MM.1S (cell line): ENCODE measurements around the gene IGHMBP2.

Experiments used
- DNase-seq: peaks from one replicate; pipeline ENCODE4 v3.0.0-alpha.2; 2015
- H2AFZ ChIP-seq: fragments of 300-600 bp; sonication (generic); 2 replicates; pipeline ENCODE4 v1.6.0; 2016; ENCODE audit warnings: antibody characterized with exemption, low read length
- H3F3A ChIP-seq: fragments of 300-600 bp; sonication (generic); 2 replicates; pipeline ENCODE4 v1.6.1; 2016; ENCODE audit warnings: mild to moderate bottlenecking, antibody characterized with exemption, low read length, moderate library complexity, mixed read lengths; ENCODE audit not compliant: insufficient read depth
- H3K27ac ChIP-seq: fragments of 300-600 bp; sonication (generic); 2 replicates; pipeline ENCODE4 v1.5.1; 2016; ENCODE audit warnings: mild to moderate bottlenecking, low read length
- H3K27me3 ChIP-seq: fragments of 300-600 bp; sonication (generic); replicated peaks from 2 replicates; pipeline ENCODE4 v1.6.0; 2016; ENCODE audit warnings: low read length; ENCODE audit not compliant: insufficient read depth
- H3K36me3 ChIP-seq: fragments of 300-600 bp; sonication (generic); replicated peaks from 2 replicates; pipeline ENCODE4 v1.6.1; 2016; ENCODE audit warnings: mild to moderate bottlenecking, low read length, mixed read lengths; ENCODE audit not compliant: insufficient read depth
- H3K4me1 ChIP-seq: fragments of 300-600 bp; sonication (generic); 2 replicates; pipeline ENCODE4 v1.6.1; 2016; ENCODE audit warnings: low read length, mixed read lengths
- H3K4me2 ChIP-seq: fragments of 300-600 bp; sonication (generic); 2 replicates; pipeline ENCODE4 v1.6.0; 2016; ENCODE audit warnings: low read depth, low read length
- H3K4me3 ChIP-seq: fragments of 300-600 bp; sonication (generic); 2 replicates; pipeline ENCODE4 v1.5.1; 2016; ENCODE audit warnings: low read length, mixed read lengths
- H3K79me2 ChIP-seq: fragments of 300-600 bp; sonication (generic); 2 replicates; pipeline ENCODE4 v1.6.1; 2016; ENCODE audit warnings: mixed run types, low read length, mixed read lengths
- H3K9ac ChIP-seq: fragments of 300-600 bp; sonication (generic); 2 replicates; pipeline ENCODE4 v1.6.1; 2016; ENCODE audit warnings: low read length, mixed read lengths
- H3K9me2 ChIP-seq: fragments of 300-600 bp; sonication (generic); replicated peaks from 2 replicates; pipeline ENCODE4 v1.6.1; 2016; ENCODE audit warnings: mild to moderate bottlenecking, low read length, mixed read lengths; ENCODE audit not compliant: insufficient read depth
- H3K9me3 ChIP-seq: fragments of 300-600 bp; sonication (generic); replicated peaks from 2 replicates; pipeline ENCODE4 v1.6.1; 2016; ENCODE audit warnings: mild to moderate bottlenecking, low read length, mixed read lengths; ENCODE audit not compliant: insufficient read depth
- H4K20me1 ChIP-seq: fragments of 300-600 bp; sonication (generic); 2 replicates; pipeline ENCODE4 v1.6.1; 2016; ENCODE audit warnings: mild to moderate bottlenecking, low read length, moderate library complexity, mixed read lengths; ENCODE audit not compliant: insufficient read depth
- EZH2 ChIP-seq: fragments of 300-600 bp; sonication (generic); optimal IDR thresholded peaks from 2 replicates; pipeline ENCODE3; 2017; ENCODE audit warnings: low read depth, mild to moderate bottlenecking, antibody characterized with exemption, low read length, mixed read lengths
- EZH2phosphoT487 ChIP-seq: fragments of 300-600 bp; sonication (generic); IDR thresholded peaks from 2 replicates; pipeline ENCODE4 v1.6.1; 2018; ENCODE audit warnings: antibody characterized with exemption, low read length
- TF ChIP-seq, protein P1 (sequence below): fragments of 300-600 bp; sonication (generic); IDR thresholded peaks from 2 replicates; pipeline ENCODE4 v1.5.1; 2016; ENCODE audit warnings: antibody characterized with exemption, low read length, mixed read lengths

The IGHMBP2 gene

DNA sequence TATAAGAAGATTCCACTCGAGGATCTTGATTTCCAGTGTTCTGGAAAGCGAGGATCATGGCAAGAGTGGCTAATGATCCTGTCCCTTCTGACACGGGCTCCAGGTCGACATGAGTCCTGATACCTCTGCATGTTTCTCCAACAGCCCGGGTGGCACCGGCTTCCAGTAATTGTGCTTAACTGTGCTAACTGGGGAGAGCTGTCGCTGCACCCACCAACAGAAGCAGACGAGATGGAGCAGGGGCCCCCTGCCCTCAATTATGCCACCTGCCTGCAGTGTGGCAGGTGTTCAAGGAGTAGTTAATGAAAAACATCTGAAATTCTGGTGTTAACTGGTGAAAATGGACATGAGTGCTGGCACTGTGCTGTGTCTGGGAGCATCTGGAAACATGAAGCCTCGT lies 6.2 kb upstream of the IGHMBP2 start:
- no peak overlapping the region for H2AFZ ChIP-seq
- H4K20me1 ChIP-seq, result no peaks in the 10 kb centered on the region
- no peaks in the 10 kb centered on the region for H3F3A ChIP-seq
- no peaks in the 10 kb centered on the region for H3K27me3 ChIP-seq
- H3K9ac ChIP-seq, result no peak overlapping the region
- no peaks in the 10 kb centered on the region for H3K9me2 ChIP-seq
- H3K79me2 ChIP-seq, result peaks cover 28% of the 10 kb centered on the region
- no peaks in the 10 kb centered on the region; the same call in 1 of the 2 replicates for H3K36me3 ChIP-seq
- peaks cover under 1% of the 10 kb centered on the region for H3K4me1 ChIP-seq
- no peaks in the 10 kb centered on the region for H3K9me3 ChIP-seq
- no peak overlapping the region for H3K27ac ChIP-seq
- H3K4me2 ChIP-seq, result no peak overlapping the region
- no peak for DNase-seq
- TF ChIP-seq EZH2 (no peak), EZH2phosphoT487 (no peak)
- TF ChIP-seq, protein P1, sequence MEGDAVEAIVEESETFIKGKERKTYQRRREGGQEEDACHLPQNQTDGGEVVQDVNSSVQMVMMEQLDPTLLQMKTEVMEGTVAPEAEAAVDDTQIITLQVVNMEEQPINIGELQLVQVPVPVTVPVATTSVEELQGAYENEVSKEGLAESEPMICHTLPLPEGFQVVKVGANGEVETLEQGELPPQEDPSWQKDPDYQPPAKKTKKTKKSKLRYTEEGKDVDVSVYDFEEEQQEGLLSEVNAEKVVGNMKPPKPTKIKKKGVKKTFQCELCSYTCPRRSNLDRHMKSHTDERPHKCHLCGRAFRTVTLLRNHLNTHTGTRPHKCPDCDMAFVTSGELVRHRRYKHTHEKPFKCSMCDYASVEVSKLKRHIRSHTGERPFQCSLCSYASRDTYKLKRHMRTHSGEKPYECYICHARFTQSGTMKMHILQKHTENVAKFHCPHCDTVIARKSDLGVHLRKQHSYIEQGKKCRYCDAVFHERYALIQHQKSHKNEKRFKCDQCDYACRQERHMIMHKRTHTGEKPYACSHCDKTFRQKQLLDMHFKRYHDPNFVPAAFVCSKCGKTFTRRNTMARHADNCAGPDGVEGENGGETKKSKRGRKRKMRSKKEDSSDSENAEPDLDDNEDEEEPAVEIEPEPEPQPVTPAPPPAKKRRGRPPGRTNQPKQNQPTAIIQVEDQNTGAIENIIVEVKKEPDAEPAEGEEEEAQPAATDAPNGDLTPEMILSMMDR, result no peak
- H3K4me3 ChIP-seq, result no peak overlapping the region

DNA sequence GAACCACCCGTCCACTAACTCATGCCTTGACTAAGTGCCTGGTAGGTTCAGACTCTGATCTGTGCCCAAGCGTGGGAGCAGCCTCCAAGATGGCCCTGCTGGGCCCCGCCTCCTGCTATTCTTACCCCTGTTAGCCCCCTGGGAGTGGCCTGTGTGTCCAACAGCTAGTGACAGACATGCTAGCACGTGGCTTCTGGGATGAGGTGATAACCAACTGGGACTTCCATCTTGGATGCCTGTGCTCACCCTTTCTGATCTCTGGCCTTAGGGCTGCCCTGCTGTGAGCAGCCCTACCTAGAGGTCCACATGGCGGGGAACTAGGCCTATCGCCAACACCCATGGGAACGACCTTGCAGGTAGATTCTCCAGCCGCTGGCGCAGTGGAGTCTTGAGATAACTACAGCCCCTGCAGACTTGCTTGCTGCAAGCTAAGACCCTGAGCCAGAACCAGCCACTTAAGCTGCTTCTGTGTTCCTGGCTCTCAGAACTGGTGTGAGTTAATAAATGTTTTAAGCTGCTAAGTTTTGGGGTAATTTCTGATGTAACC lies 2.8 kb upstream of the IGHMBP2 start:
- Histone ChIP-seq H3K27me3 (no peaks in the 10 kb centered on the region), H4K20me1 (no peaks in the 10 kb centered on the region), H3K79me2 (peaks cover 62% of the 10 kb centered on the region), H3K27ac (no peak overlapping the region), H3K4me2 (no peak overlapping the region), H3K4me1 (peaks cover 14% of the 10 kb centered on the region), H3K36me3 (no peaks in the 10 kb centered on the region), H2AFZ (no peak overlapping the region), H3K9me2 (no peaks in the 10 kb centered on the region), H3K4me3 (no peak overlapping the region), H3K9ac (no peak overlapping the region), H3F3A (no peaks in the 10 kb centered on the region), H3K9me3 (no peaks in the 10 kb centered on the region)
- TF ChIP-seq EZH2phosphoT487 (no peak), EZH2 (no peak)
- TF ChIP-seq, protein P1, result no peak
- DNase-seq, result no peak

DNA sequence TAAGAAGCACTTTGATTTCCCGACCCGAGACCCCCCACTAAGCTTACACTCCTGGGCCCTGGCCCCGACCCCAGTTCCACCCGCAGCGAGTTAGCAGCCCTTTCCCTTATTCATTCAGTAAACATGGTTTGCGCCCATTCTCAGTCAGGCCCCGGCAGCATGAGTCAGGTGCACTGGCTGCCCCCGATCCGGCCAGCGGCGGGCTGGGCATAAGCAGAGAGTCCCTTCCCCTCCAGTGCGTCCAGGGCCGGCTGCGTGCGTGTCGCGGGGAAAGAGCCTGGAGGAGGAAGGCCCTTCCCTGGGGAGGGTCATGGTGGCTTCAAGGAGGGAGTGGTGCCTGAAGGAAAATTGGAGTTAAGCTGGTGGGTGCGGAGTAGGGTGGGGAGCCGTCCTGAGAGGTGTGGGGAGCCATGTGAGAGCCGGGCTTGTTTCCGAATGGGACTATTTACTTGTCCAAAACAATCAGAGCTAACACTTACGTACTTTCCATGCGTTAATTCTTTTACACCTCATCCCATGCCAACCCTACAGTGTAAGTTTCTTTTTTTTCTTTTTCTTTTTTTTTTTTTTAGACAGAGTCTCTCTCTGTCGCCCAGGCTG lies 657 bp downstream of the IGHMBP2 start:
- peaks cover 68% of the 10 kb centered on the region for H3K79me2 ChIP-seq
- TF ChIP-seq EZH2phosphoT487, result no peak
- TF ChIP-seq, protein P1, result no peak
- TF ChIP-seq EZH2, result no peak
- H3K27me3 ChIP-seq, result no peaks in the 10 kb centered on the region
- peak overlapping the region; percentile 32; the same call in 1 of the 2 replicates for H3K27ac ChIP-seq
- no peaks in the 10 kb centered on the region for H4K20me1 ChIP-seq
- peak overlapping the region; percentile 97 for H3K4me3 ChIP-seq
- H3K9me3 ChIP-seq, result no peaks in the 10 kb centered on the region
- no peaks in the 10 kb centered on the region for H3K36me3 ChIP-seq
- H3K4me1 ChIP-seq, result peaks cover 14% of the 10 kb centered on the region
- peak overlapping the region; percentile 89 for H2AFZ ChIP-seq
- peak overlapping the region; percentile 68 for H3K4me2 ChIP-seq
- DNase-seq, result peak; percentile 18
- H3K9me2 ChIP-seq, result no peaks in the 10 kb centered on the region
- peak overlapping the region; percentile 81 for H3K9ac ChIP-seq
- no peaks in the 10 kb centered on the region for H3F3A ChIP-seq
